H9 (cell line): ENCODE measurements around the gene FOXQ1. TPM values are rescaled to one million over a fixed set of nuclear protein-coding genes. Genes with fewer than 3 reads are reported as not detected.

Source experiments
- DNase-seq: peaks from one replicate; pipeline ENCODE4 v3.0.0-alpha.2; 2017
- H2AFZ ChIP-seq: one replicate; pipeline ENCODE4 v1.6.1; 2013; ENCODE audit warnings: mild to moderate bottlenecking, low read length, control low read depth, moderate library complexity
- H2AK5ac ChIP-seq: 2 replicates; pipeline ENCODE4 v1.6.1; 2013; ENCODE audit warnings: low read length, control low read depth, mixed read lengths; ENCODE audit not compliant: insufficient read length
- H2BK120ac ChIP-seq: one replicate; pipeline ENCODE4 v1.6.1; 2013; ENCODE audit warnings: low read depth, mild to moderate bottlenecking, low read length, control low read depth, inconsistent platforms; ENCODE audit not compliant: poor library complexity, severe bottlenecking
- H2BK12ac ChIP-seq: 2 replicates; pipeline ENCODE4 v1.6.1; 2013; ENCODE audit warnings: low read length, control low read depth, mixed read lengths, low read depth; ENCODE audit not compliant: insufficient read length
- H2BK15ac ChIP-seq: 2 replicates; pipeline ENCODE4 v1.6.1; 2013; ENCODE audit warnings: low read depth, low read length, control low read depth
- H2BK20ac ChIP-seq: one replicate; pipeline ENCODE4 v1.6.1; 2013; ENCODE audit warnings: low read depth, mild to moderate bottlenecking, low read length, control low read depth, inconsistent platforms; ENCODE audit not compliant: poor library complexity, severe bottlenecking
- H2BK5ac ChIP-seq: 2 replicates; pipeline ENCODE4 v1.6.1; 2013; ENCODE audit warnings: low read length, control low read depth, mixed read lengths; ENCODE audit not compliant: insufficient read length
- H3K14ac ChIP-seq: 2 replicates; pipeline ENCODE4 v1.6.1; 2013; ENCODE audit warnings: low read length, control low read depth; ENCODE audit not compliant: insufficient read depth
- H3K18ac ChIP-seq: 2 replicates; pipeline ENCODE4 v1.6.1; 2013; ENCODE audit warnings: low read depth, mild to moderate bottlenecking, mixed read lengths, low read length, control low read depth; ENCODE audit not compliant: insufficient read length
- H3K23ac ChIP-seq: 2 replicates; pipeline ENCODE4 v1.6.1; 2013; ENCODE audit warnings: low read length, control low read depth, mixed read lengths, low read depth; ENCODE audit not compliant: insufficient read length
- H3K23me2 ChIP-seq: 2 replicates; pipeline ENCODE4 v1.6.1; 2013; ENCODE audit warnings: low read depth, mild to moderate bottlenecking, mixed read lengths, low read length, control low read depth; ENCODE audit not compliant: insufficient read length, poor library complexity, severe bottlenecking
- H3K27ac ChIP-seq: 2 replicates; pipeline ENCODE4 v1.5.1; 2013; ENCODE audit warnings: low read length, control low read depth, mixed read lengths, low read depth; ENCODE audit not compliant: insufficient read length
- H3K27me3 ChIP-seq: 2 replicates; pipeline ENCODE4 v1.6.1; 2013; ENCODE audit warnings: low read length, control low read depth, inconsistent platforms; ENCODE audit not compliant: insufficient read depth
- H3K4ac ChIP-seq: 2 replicates; pipeline ENCODE4 v1.6.1; 2013; ENCODE audit warnings: low read depth, mild to moderate bottlenecking, control low read depth, inconsistent platforms, low read length, moderate library complexity
- H3K4me1 ChIP-seq: 2 replicates; pipeline ENCODE4 v1.6.1; 2013; ENCODE audit warnings: low read length, control low read depth, inconsistent platforms; ENCODE audit not compliant: insufficient read depth
- H3K4me2 ChIP-seq: 2 replicates; pipeline ENCODE4 v1.6.1; 2013; ENCODE audit warnings: low read length, control low read depth, mixed read lengths; ENCODE audit not compliant: insufficient read length, insufficient read depth
- H3K56ac ChIP-seq: 2 replicates; pipeline ENCODE4 v1.6.1; 2013; ENCODE audit warnings: low read depth, mild to moderate bottlenecking, mixed read lengths, low read length, control low read depth; ENCODE audit not compliant: insufficient read length
- H3K79me1 ChIP-seq: 2 replicates; pipeline ENCODE4 v1.6.1; 2013; ENCODE audit warnings: low read depth, mild to moderate bottlenecking, moderate library complexity, low read length, control low read depth, inconsistent platforms; ENCODE audit not compliant: insufficient read depth, poor library complexity, severe bottlenecking
- H3K79me2 ChIP-seq: 2 replicates; pipeline ENCODE4 v1.6.1; 2013; ENCODE audit warnings: low read length, control low read depth, inconsistent platforms; ENCODE audit not compliant: insufficient read depth
- H3K9ac ChIP-seq: 2 replicates; pipeline ENCODE4 v1.6.1; 2013; ENCODE audit warnings: low read length, control low read depth, mixed read lengths; ENCODE audit not compliant: insufficient read length; ENCODE audit errors: extremely low read depth
- H3K9me3 ChIP-seq: one replicate; pipeline ENCODE4 v1.6.1; 2013; ENCODE audit warnings: low read depth, low read length, inconsistent platforms; ENCODE audit not compliant: control insufficient read depth
- H3T11ph ChIP-seq: one replicate; pipeline ENCODE4 v1.6.1; 2013; ENCODE audit warnings: mild to moderate bottlenecking, low read length, control low read depth, inconsistent platforms
- H4K20me1 ChIP-seq: one replicate; pipeline ENCODE4 v1.6.1; 2013; ENCODE audit not compliant: control insufficient read depth, insufficient read length, insufficient read depth
- H4K5ac ChIP-seq: 2 replicates; pipeline ENCODE4 v1.6.1; 2013; ENCODE audit warnings: low read depth, mild to moderate bottlenecking, mixed read lengths, low read length, control low read depth; ENCODE audit not compliant: insufficient read length
- H4K8ac ChIP-seq: replicated peaks from 2 replicates; pipeline ENCODE4 v1.6.1; 2013; ENCODE audit warnings: low read length, control low read depth, mixed read lengths, low read depth; ENCODE audit not compliant: insufficient read length
- H4K91ac ChIP-seq: 2 replicates; pipeline ENCODE4 v1.6.1; 2013; ENCODE audit warnings: low read depth, mild to moderate bottlenecking, moderate library complexity, mixed read lengths, low read length, control low read depth; ENCODE audit not compliant: insufficient read length
- H3K27ac Mint-ChIP-seq, 3 experiments: 2 replicates in 2 of 3; 3 replicates in 1 of 3; pipeline ENCODE4 v1.8.0; 2020 to 2021; ENCODE audit warnings: mixed read lengths in 3 of 3, mild to moderate bottlenecking in 1 of 3, moderate library complexity in 1 of 3
- H3K27me3 Mint-ChIP-seq: 2 replicates; pipeline ENCODE4 v1.8.0; 2021; ENCODE audit warnings: low read depth, mild to moderate bottlenecking, moderate library complexity, mixed read lengths
- H3K36me3 Mint-ChIP-seq, 3 experiments: 2 replicates in 2 of 3; 3 replicates in 1 of 3; pipeline ENCODE4 v1.8.0; 2020 to 2021; ENCODE audit warnings: low read depth in 3 of 3, mixed read lengths in 3 of 3; ENCODE audit not compliant: insufficient read depth in 1 of 3
- H3K4me1 Mint-ChIP-seq, 2 experiments: 2 replicates each; pipeline ENCODE4 v1.8.0; 2020; ENCODE audit warnings: mixed read lengths in 2 of 2
- H3K4me3 Mint-ChIP-seq, 2 experiments: 2 replicates in 1 of 2; 3 replicates in 1 of 2; pipeline ENCODE4 v1.8.0; 2020 to 2021; ENCODE audit warnings: mild to moderate bottlenecking in 2 of 2, mixed read lengths in 2 of 2, moderate library complexity in 1 of 2
- H3K9me3 Mint-ChIP-seq, 2 experiments: 2 replicates in 1 of 2; 3 replicates in 1 of 2; pipeline ENCODE4 v1.8.0; 2020; ENCODE audit warnings: mild to moderate bottlenecking in 2 of 2, mixed read lengths in 2 of 2, moderate library complexity in 1 of 2
- CTCF ChIP-seq: fragments of 200-600 bp; sonication (generic); conservative IDR thresholded peaks from 3 replicates; pipeline ENCODE4 v1.8.0; 2021; ENCODE audit warnings: antibody characterized with exemption, mild to moderate bottlenecking
- WGBS: extraction: QIAGEN DNeasy Blood & Tissue Kit; methylation state at CpG from one replicate; pipeline ENCODE4 v1.1.7; 2013; ENCODE audit warnings: missing lambda C conversion rate, low lambda C conversion rate, mixed read lengths; ENCODE audit not compliant: insufficient read length; ENCODE audit errors: extremely low coverage; 5-methylcytosine and 5-hydroxymethylcytosine counted together
- total RNA-seq: library from RNA; stranded (reverse); gene quantifications from 2 replicates; pipeline ENCODE4 v1.2.1, GENCODE V29; 2021

Gene FOXQ1
- total RNA-seq, 1 experiment from 2014 or later = 0.15 TPM

- no peak overlapping the region for H4K8ac ChIP-seq
- no peak overlapping the region for H2BK15ac ChIP-seq
- H2AFZ ChIP-seq = no peak overlapping the region
- H3K27ac ChIP-seq = no peak overlapping the region
- Mint-ChIP-seq H3K9me3 (no peaks in the 10 kb centered on the region), H3K27ac (no peak overlapping the region), H3K4me3 (no peak overlapping the region), H3K27me3 (peaks cover 29% of the 10 kb centered on the region), H3K36me3 (no peaks in the 10 kb centered on the region; a peak in 1 of 7 replicates), H3K4me1 (peaks cover 8 to 11% of the 10 kb centered on the region in 2 experiments; a peak in 3 of 4 replicates)
- no peak overlapping the region for H2AK5ac ChIP-seq
- no peak overlapping the region for H2BK20ac ChIP-seq
- H3K27me3 ChIP-seq = no peaks in the 10 kb centered on the region
- no peak overlapping the region for H2BK120ac ChIP-seq
- no CpG with 5 or more reads among the region's 12 CpGs for WGBS
- no peaks in the 10 kb centered on the region for H3K9me3 ChIP-seq
- no peaks in the 10 kb centered on the region for H3K23me2 ChIP-seq
- no peak overlapping the region for H4K91ac ChIP-seq
- no peaks in the 10 kb centered on the region for H4K20me1 ChIP-seq
- no peak overlapping the region for H2BK12ac ChIP-seq
- no peak overlapping the region for H3K23ac ChIP-seq
- H3K14ac ChIP-seq = no peak overlapping the region
- no peak overlapping the region for H4K5ac ChIP-seq
- H3K4ac ChIP-seq = no peak overlapping the region
- H2BK5ac ChIP-seq = no peak overlapping the region
- peak; percentile 66 for DNase-seq
- H3K9ac ChIP-seq = no peak overlapping the region
- no peaks in the 10 kb centered on the region for H3K79me1 ChIP-seq
- no peak overlapping the region for H3K56ac ChIP-seq
- no peaks in the 10 kb centered on the region for H3K79me2 ChIP-seq
- no peak overlapping the region for H3T11ph ChIP-seq
- H3K18ac ChIP-seq = no peak overlapping the region
- TF ChIP-seq CTCF = peak; percentile 55
- H3K4me2 ChIP-seq = no peak overlapping the region
- H3K4me1 ChIP-seq = peaks cover 4% of the 10 kb centered on the region; the same call in 1 of the 2 replicates
These were observed 48.7 kb upstream of the FOXQ1 start for GRCh38 chr6:1263039-1263849.
